G401 (cell line): ENCODE results near the gene KRT77. TPM values are rescaled to one million over a fixed set of nuclear protein-coding genes. Genes with fewer than 3 reads are reported as not detected.
A peak's percentile ranks its signal among the peaks of the same experiment; 100 is the strongest.
"Not testable (repeated sequence)": the region's sequence is repeated elsewhere in the genome, so short reads cannot be mapped to it uniquely, and the experiment has no call there.

Experiments
- DNase-seq: peaks from one replicate; pipeline ENCODE4 v3.0.0-alpha.2; 2015; ENCODE audit warnings: low spot score
- in situ Hi-C: cut with HindIII; loops from 2 replicates; pipeline ENCODE4 v1.10.0; 2016; ENCODE audit warnings: low sequenced_read_pairs, mixed read lengths
- total RNA-seq: library from RNA; depleted of rRNA; stranded (reverse); fragments of >200 nt; shearing (Covaris generic); gene quantifications from 2 replicates; pipeline ENCODE4 v1.2.3, GENCODE V29; 2014

KRT77 gene
- total RNA-seq, 1 experiment from 2014 or later = not detected

DNA sequence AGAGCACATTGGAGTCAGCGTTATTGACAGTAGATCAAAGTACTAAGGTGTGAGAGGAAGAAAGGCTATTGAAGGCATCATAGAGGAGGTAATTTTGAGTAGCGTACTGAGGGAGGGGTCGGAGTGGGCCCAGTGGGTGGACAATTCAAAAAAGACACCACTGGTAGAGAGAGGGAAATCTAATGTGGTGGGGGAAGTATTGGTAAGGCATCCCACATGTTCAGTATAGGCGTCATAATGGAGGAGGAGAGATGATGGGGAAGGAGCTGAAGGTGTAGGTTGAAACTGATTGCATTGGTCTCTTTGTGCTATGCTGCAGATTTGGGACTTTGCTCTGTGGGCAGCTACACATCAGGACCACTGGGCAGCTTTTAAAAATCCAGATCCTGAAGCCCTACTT, 23.7 kb upstream of the KRT77 start:
- in situ Hi-C loops = no loop called here
- DNase-seq = no peak

DNA sequence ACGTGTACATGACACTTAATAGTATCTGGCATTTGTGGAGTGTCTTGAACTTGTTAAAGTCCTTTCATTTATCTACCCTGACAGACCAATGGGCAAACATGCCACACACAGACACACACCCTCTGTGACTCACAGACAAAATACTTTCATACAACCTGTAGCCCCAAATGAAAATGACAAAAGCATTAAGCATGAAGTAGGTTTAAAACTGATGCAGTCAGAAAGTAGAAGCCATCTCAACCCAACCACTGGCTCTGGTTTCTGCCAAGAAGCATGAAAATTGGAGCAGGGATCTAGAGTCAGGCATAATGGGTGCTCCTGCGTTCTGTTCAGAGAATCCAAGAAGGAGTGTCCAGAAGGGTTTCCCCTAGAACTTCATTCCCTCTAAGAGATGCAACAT, 23.1 kb upstream of the KRT77 start:
- DNase-seq = no peak
- in situ Hi-C loops = no loop called here

DNA sequence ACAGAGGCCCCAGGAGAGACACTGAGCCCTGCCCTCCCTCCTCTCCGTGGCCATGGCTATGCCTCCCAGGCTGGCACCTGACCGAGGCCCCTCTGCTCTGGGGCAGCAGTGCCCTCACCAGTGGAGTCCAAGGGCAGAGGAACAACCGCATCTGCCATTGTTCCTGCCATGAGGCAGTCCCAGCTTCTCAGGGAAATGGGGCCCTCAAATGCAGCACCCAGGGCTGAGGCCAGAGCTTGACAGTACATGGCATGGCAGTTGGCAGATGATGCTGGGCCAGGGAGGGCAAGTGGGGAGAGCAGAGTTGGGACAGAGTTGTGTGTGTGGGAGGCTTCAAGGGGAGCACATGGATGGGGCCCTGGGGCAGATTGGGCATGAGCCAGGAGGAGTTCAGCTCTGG, 21.1 kb upstream of the KRT77 start:
- no peak for DNase-seq
- in situ Hi-C loops = no loop called here

DNA sequence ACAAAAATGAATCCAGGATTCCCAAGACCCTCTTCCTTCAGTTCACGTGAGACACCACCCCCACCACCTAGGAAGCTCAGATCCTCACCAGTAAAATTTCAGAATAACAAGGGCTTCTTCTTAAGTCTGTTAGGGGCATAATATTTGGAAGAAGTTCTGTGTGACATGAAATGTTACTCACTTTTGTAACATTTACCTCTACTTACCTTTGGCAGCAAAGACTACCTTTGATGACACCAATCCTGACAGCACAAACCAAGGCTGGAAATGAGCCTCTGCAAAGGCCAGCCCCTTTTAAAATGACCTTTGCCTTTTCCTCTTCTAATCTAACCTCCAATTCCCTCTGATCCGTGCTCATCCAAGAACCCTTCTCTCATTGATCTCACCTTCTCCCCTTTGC, 19.4 kb upstream of the KRT77 start:
- no peak for DNase-seq
- in situ Hi-C loops = no loop called here

DNA sequence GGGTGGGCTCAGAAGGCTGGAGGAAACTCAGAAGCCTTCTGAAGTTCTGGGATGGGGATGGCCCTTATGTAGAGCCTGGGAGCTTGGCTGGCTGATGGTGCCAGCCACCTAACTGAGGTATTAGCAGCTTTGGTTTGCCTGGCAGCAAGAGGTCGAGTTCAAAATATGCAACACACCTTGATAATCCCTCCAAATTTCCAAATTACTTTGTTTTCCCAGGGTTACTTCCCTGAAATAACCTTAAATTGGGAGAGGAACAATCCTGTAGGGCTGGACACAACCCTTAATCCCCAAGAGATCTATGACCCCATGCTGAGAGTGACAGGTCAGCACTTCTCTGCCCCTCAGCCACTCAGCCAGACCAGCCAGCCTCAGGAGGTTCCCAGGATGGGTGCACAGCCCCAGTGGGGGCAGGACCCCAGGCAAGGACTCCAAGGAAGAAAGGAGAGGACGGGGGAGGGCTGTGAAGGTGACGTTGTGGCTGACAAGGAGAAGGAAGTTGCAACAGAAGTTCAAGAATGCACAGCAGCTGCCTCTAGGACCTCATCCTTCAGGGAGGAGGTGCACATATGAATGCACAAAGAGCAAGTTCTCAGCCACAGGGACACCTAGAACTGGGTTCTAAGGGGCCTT, 18.6 kb upstream of the KRT77 start:
- no peak for DNase-seq
- in situ Hi-C loops = no loop called here

DNA sequence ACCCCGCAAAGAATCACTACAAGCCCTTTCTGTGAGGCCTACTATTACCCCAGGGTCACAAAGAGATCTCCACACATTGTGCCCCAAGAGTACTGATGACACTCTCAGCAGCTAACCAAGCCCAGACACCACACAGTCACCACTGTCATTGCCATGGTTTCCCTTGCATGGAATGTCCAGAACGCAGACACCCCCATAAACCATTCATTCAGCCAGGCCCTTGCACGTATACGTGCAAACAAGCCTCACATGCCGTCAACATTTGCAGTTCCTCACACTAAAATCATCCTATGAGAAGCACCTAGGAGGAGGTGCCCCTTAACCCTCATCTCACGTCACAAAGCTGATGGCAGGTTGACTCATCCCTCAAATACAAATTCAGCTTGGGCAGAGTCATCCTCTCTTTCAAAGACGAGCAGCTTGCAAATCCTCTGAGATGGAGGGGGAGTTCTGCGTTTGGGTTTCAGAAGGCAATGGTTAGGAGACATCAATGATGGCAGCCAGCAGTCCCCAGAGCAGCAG, 17.1 kb upstream of the KRT77 start:
- in situ Hi-C loops = no loop called here
- DNase-seq = no peak

DNA sequence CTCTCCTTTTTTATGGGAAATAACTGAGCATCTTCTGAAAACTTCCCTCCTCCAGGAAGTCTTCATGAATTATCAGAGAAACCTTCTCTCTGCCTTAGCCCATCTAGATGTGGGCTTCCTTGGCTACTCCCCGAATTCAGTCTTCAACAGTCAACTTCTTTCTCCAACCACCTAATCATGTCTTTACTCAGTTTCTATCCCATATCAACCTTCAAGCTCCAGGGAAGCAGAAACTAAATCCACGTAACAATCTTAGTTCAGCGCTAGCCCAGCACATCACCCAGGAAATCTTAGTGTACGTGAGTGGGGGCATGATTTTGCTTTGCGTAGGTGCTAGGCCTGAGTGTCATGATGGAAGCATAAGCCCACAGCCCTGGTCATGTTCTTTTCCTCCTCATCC, 12.7 kb upstream of the KRT77 start:
- in situ Hi-C loops = no loop called here

DNA sequence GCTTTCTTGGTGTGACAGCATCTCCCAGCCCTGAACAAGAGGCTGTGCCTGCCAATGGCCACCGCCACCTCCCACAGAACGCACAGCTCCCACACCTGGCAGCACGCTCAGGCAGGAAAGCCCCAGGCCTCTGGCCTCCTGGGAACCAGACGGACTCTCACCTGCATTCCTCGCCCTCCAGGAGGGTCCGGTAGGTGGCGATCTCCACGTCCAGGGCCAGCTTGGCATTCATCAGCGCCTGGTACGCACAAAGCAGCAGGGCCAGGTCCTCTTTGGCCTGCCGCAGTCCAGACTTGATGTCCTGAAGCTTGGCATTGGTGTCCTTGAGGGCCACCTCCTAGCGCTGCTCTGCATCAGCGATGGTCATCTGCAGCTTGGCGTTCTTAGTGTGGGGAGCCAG, 12.1 kb upstream of the KRT77 start:
- DNase-seq = no peak
- in situ Hi-C loops = no loop called here

More for the DNA sequence above, 12.7 kb upstream of the KRT77 start:
- DNase-seq = no peak

DNA sequence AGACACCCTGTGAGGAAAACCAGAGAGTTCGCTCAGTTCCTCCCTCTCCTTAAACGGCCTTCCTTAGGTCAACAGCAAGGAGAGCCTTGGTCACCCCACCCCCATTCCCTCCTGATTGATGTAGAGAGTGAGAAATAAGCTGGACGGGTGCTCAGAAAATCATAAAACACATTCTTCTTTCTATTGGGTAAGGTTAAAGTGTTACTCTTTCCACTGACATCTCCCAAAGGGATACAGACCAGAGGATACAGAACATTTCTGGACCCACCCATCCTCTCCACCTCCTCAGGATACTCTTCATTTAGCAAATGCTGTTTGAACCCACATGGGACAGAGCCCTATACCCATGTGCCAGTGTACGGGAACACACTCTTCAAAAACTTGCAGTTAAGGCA, 11.6 kb upstream of the KRT77 start:
- no peak for DNase-seq
- in situ Hi-C loops = no loop called here

DNA sequence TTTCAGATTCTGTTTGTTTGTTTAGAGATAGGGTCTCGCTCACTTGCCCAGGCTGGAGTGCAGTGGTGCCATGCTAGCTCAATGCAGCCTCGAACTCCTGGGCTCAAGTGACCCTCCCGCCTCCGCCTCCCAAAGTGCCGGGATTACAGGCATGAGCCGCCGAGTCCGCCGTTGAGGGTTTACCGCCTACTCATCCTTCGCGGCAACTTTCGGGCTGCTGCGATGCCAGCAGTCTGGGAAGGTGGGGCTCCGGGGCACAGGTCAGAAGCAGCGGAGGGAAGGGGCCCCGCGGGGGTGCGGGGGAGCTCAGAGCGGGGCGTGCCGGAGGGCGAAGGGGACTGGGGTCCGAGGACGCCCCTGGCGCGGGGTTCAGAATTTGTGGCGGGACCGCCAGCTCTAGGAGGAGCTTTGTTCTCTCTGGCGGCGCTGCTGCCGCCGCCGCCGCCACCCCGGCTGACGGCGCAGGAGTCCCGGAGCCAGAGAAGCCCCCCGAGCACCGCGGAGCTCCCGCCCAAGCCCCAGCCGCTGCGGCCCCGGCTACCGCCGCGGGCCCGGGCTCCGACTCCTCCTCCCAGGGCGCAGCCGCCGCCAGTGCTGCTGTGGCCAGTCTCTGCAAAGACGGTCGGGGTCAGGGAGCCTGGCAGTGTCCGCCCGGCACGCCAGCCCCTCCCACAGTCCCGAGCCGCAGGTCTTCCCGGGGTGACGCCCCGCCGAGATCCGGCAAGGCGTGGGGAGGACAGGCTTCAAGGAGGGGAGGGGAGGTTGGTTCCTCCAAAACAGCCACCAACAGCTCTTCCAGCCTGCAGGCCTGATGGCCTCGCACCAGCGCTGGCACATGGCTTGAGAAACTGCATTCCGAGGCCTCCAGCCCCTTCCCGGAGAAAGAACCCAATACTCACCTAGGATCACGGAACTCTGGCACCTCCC, 10.9 kb upstream of the KRT77 start:
- no peak for DNase-seq
- in situ Hi-C loops = no loop called here

DNA sequence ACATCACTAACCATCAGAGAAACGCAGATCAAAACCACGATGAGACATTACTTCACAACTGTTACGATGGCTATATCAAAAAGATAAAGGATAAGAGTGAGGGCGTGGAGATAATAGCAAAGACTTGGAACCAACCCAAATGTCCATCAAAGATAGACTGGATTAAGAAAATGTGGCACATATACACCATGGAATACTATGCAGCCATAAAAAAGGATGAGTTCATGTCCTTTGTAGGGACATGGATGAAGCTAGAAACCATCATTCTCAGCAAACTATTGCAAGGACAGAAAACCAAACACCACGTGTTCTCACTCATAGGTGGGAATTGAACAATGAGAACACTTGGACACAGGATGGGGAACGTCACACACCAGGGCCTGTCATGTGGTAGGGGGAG, 8.8 kb upstream of the KRT77 start:
- DNase-seq, in situ Hi-C loops: not testable (repeated sequence)

DNA sequence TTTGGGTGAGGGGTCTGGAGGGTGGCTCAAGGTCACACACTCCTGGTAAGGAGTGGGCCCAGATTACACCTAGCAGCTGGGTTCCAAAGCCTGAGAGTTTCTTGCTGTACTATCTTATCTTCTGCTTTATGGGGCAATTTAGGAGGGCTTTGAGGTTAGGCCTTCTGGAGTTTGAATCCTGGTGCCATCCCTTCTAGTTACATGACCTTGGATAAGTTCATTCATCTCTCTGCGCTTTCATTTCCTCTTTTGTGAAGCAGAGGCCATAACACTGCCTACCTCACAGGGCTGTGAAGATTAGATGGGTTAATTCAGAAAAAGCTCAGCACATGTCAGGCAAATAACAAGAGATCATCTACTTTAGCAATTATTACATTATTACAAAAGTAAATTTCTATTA, 7.4 kb upstream of the KRT77 start:
- in situ Hi-C loops = no loop called here
- DNase-seq = no peak

DNA sequence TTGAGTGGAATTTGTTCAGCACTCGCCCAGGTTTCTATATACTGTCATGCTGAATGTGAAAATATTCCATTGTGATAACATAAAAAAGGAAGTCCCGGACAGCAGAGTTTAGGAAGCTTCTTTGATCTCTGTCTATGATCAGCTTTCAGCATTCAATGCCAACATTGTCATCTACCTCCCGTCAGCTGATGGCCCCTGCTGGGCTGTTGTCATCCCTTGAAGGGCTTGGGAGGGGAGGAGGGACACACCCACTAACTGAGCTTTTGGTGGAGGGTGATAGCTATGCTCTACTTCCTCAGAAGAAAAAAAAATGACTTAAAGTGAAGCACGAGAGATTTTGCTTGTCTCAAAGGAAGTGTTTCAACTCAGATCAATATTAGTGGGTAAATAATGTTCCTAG, 4.7 kb upstream of the KRT77 start:
- DNase-seq = no peak
- in situ Hi-C loops = loop anchor here (10.0 kb wide), 1 partner anchor 63 kb away; no protein-coding TSS in a partner anchor

DNA sequence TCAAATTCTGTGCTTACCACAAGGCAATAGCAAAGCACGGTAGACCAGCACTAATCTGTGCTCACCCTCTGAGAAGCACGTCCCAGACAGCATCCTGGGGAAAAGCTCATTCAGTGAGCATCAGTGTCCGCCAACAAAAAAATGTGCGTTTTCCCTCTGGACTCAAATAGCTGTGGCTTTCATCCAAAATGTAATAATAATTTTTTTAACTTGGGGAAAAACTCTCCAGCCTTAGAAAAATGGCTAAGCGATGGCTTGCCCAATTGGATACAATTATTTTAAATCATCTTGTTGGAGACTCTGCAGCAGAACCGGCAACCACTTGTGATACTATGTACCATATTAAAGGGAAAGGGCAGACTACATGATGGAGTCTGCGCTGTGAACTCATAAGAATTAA, 1.1 kb upstream of the KRT77 start:
- in situ Hi-C loops = loop anchor here (10.0 kb wide), 1 partner anchor 60 kb away; no protein-coding TSS in a partner anchor
- no peak for DNase-seq

DNA sequence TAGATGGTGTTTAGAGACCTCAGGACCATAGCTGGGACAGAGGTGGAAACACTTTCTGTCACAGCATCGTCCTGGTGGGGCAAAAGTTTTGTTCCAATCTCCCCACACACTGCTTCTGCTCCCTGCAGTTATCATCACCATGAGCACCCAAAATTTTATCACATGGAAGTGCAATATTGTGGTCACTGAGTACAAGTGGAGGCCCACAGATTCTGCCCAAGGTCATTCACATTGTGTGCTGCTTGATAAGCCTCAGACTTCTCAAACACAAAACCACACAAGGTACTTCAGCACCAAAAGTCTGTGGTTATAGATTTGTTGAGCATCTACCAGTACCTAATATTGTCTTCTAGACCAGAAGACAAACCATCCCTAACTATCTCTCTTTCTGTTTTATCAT, 554 bp upstream of the KRT77 start:
- in situ Hi-C loops = loop anchor here (10.0 kb wide), 1 partner anchor 59 kb away; no protein-coding TSS in a partner anchor
- DNase-seq = no peak

DNA sequence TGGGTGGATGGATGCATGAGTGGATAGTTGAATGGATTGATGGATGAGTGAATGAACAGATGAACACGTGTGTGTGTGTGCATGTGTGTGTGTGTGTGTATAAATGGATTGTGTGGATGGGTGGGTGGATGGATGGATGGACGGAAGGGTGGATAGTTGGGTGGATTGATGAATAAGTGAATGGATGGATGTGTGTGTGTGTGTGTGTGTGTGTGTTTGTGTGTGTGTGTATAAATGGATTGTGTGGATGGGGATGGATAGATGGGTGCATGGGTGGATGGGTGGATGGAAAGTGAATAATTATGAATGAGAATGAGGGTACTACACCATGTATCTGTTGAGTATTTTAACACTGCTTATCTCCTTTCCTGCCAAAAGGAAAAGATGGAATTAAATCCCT, 986 bp downstream of the KRT77 start:
- in situ Hi-C loops = loop anchor here (10.0 kb wide), 1 partner anchor 58 kb away; no protein-coding TSS in a partner anchor
- no peak for DNase-seq

DNA sequence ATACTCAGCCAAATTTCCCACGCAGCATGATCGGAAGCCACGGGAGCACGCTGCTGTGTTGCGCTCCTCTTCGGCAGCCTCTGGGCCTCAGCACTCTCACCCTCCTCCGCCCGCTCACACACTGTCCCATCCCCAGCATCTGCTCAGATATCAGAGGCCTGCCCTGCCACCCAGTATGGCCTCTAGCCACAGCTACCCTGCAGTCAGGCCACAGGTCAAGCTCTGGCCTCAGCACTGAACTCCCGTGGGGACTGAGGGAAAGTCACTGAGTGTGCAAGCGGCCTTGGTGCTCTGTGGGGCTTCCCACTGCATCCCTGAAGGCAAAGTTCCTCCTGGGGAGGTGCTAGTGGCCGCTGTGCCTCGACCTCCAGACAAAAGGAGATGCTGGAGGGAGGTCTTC, 2.0 kb downstream of the KRT77 start:
- in situ Hi-C loops = loop anchor here (10.0 kb wide), 1 partner anchor 56 kb away; no protein-coding TSS in a partner anchor

DNA sequence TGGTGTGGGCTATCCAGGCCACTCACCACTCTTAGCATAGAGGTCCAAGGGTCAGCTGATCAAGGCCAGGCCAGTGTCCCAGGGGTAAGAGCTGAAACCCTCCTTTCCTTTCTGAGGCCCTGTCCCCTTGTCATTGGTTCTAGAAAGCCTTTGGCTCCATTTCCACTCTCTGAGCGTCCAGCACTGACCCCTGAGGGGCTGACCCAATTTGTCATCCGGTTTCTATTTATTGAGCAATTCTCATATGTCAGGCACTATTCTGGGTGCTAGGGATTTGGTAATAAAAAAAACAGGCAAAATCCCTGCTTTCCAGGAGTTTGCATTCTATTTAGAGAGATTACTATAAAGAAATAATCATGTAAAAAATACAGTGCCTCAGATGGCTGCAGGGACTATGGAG, 3.4 kb downstream of the KRT77 start:
- DNase-seq = peak; percentile 14
- in situ Hi-C loops = loop anchor here (10.0 kb wide), 1 partner anchor 55 kb away; no protein-coding TSS in a partner anchor

More for the DNA sequence above, 2.0 kb downstream of the KRT77 start:
- no peak for DNase-seq

DNA sequence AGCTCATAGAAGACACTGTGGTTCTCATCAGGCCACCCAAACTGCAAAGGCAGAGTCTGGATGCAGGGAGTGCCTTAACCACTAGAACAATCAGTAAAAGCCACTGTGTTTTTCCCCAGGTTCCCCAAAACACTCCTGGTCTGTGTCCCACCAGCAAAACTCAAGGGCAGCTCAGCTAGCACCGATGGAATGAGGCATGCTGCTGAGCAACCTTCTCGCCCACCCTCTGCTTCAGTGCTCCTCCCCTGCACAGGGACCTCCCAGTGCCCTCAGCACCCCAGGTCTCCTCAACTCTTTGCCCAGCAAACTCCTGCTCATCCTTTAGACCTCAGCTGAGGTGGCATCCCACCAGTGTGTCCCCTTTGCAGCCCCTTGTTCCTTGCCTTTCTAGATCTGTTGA, 4.0 kb downstream of the KRT77 start:
- in situ Hi-C loops = no loop called here
- DNase-seq = no peak
